GM21723 (cell line): Measurements from ENCODE around the gene COPB2.
"Not testable (repeated sequence)": the region's sequence is repeated elsewhere in the genome, so short reads cannot be mapped to it uniquely, and the experiment has no call there.

ENCODE experiments used
- ATAC-seq: cut with Tn5 transposase; IDR thresholded peaks from one replicate; pipeline ENCODE4 v1.9.1; 2021; ENCODE audit warnings: mild to moderate bottlenecking, moderate library complexity; ENCODE audit not compliant: unreplicated experiment

Gene COPB2

DNA sequence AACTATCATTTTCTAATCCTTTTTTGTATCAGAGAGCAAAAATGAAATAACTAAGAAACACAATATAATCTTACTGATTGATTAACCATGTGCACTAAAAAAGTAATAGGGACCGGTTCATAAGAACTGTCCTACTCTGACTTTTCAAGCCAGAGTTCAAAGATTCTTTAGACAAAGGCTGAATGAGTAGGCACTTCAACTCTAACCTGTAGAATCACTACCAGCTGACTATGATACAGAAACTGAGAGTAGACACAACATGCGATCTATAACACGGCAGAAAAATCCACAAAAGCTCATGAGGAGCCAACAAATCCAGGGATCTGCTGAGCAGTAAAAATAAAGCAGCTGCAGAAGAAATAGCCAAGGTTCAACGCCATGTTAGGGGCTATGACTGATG is 8.9 kb downstream of the COPB2 start:
- no peak for ATAC-seq

DNA sequence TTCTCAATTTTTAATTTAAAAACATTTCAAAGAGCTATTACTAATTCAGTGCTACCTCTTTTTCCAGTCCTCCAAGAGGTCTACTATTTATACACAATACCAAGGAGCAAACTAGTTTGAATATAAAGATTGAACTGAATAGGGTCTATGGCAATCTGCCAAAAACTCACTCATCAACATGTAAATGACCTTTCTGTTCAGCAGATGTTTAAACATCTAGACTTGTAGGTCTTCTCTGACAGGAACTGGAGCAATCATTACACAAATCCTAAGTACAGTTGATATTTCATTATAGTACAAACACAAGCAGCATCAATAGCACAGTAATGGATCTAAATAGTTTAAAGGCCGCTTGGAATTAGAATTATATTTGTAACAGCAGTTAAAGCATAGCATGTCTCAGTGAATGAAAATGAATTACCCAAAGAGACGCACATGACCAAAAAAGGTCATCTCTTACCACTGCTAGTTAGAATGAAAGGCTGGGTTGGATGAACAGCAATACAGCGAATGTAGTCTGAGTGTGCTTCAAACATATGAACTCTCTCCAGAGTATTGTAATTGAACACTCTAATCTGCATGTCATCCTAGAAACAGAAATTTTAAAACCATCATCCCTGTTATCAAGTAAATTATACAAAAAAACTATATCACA is 10.7 kb downstream of the COPB2 start:
- ATAC-seq, result no peak

DNA sequence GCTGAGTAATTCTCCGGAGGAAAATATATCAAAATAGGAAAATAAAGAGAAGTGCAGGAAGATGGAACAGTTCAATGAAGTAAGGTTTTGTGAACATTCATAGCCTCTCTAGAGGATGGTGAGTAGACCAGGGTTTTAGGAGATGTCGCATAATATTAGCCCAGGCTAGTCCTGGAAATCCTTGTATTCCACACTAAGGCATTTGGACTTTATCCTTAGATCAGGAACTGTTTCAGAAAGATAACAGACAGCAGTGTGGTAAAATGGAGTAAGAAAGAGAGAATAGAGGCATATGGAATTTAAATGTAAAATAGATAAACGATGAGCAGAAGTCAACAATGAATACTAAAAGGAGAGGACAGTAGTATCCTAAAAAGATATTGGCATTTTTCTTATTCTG is 12.1 kb downstream of the COPB2 start:
- no peak for ATAC-seq

DNA sequence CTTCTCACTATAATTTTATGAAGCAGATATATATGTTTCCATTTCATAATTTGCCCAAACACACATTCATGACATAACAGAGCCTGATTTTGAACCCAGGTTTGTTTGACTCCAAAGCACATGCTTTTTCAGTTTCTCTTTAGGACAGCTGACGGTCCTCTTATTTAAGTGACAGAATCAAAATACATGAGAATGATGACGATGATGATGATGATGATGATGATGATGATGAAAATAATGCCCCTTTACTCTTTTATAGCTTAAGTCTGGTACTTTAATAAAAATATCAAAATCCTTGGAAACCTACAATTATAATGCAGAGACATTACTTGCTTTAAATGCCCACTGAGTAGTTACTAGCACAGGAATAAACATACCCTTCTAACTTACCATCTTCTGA is 15.3 kb downstream of the COPB2 start:
- ATAC-seq, result no peak

DNA sequence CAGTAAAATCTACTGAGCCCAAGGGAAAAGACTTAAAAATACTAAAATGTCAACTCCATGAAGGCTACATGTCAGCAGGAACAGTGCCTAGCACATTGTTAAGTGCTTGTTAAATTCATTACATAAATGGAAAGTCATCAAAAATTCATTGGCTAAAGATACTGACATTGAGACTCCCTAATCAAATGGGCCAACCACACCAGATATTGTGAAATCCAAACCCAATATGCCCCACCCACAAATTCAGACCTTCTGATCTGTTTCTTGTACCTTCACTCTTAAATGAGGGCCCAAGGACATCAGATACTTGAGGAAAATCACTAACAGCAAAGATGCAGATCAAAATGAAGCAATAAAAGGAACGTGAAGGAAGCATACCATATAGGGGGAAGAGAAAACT is 24.9 kb downstream of the COPB2 start:
- ATAC-seq, result no peak

DNA sequence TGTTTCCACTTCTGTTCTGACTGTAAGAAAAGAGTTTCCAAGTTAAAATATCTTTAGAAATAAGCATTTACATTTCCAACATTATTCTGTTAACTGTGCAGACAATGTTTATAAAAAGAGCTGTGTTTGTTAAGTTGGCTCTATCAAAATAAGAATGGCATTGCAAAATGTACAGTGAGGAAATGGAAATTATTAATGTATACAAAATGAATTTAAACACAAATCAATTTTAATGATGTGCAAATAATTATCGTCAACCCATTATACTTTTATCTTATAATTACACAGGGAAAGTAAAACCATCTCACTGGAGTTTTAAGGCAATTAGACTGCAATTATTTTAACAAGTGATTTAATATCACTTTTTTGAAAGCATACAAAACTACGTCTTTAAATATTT is 28.2 kb downstream of the COPB2 start:
- ATAC-seq, result no peak

DNA sequence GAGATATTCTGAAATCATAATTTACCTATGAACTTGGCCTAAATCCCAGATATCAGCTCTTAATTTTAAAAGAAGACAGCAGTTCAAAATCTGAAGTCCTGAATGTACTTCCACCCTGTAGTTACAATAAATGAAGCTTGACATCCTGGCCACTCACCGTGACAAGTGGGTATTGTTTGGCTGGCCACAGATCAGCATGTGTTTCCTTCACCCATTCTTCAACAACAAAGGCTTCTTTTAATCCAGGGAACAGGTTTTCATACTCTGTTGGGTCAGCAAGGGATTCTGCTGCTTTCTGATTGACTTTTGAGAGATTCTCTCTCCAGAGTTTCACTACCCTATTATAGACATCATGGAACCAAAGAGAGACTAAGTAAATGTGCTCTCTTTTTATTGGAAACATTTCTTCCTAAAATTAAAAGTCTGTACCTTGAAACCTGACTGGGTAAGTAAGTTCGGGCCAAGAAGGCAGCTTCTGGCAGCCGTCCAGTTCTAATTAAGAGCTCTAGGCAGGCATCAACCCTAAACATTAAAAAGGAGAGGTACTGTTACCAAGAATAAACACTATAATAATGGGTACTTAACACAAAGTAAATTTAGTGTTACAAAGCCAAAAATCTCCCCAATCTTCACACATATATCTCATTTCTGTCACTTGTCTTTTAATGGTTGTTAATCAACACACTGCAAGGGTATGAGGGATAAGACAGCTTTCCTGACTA is 30.4 kb downstream of the COPB2 start:
- ATAC-seq, result no peak

DNA sequence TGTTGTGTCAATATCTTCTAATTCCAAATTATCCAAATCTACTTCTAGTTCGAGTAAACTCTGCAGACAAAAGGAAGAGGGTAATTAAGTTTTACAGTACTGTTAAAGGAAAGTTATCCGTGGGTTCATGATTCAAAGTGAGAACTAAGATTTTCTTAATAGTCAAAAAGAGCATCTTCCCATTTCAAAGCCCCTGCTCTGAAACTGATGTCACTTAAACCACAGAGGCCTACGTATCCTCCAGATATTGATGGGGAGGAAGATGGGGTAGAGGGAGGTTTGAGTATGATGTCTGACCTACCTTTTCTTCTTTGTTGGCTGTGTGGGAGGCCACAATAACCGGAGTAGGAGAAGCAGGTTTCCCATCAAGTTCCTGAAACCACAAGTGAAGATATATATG is 31.5 kb downstream of the COPB2 start:
- no peak for ATAC-seq

DNA sequence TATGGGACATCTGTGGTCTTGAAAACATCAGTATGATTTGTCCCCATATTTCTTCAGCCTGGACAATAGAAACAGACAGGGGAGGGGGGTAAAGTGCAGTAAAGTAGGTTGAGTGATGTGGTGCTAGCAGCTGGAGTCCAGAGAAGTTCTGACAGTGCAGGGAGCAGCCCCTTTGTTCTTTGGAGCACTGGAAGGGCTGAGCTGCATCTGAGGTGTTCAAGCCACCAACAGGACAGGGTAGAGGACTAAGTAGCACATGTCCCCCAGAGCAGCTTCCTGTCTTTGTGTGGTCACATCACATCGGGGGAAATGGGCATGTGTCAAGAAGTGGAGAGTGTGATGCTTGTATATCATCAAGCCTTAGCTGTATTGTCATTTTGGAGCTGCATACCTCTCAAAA is 33.6 kb downstream of the COPB2 start:
- ATAC-seq, result no peak

DNA sequence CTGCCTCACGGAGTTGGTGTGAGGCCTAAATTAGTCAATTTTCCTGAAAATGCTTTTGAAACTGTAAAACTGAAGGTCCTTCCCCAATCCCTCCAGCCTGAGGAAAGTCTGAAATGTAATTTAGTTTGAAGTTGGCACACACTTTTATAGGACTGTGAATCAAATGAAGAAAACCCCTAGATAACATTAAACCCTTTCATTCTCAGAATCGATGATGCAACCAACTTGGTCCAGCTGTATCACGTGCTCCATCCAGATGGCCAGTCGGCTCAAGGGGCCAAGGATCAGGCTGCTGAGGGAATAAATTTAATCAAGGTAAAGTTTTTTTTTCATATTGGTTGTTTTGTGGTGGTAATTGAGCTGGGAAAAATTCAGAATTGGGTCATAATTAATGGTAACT is 34.0 kb downstream of the COPB2 start:
- ATAC-seq, result no peak

DNA sequence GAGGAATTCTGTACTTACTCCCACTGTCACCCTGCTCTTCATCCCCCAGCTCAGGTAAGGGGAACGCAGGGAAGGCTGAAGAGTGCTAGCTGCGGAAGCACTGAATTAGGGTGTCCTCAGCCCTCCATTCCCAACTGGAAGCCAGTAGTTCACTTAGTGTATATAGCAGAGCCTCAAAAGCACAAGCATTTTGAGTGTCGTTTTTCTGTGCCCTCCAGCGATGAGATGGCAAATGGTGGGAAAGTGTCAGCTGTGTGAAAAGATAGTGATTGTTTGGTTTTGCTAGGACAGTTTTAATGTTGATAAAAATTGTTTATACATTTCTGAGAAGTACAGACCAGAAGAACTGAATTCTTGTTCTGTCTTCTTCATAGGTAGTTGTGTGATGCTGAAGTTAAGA is 34.8 kb downstream of the COPB2 start:
- no peak for ATAC-seq

DNA sequence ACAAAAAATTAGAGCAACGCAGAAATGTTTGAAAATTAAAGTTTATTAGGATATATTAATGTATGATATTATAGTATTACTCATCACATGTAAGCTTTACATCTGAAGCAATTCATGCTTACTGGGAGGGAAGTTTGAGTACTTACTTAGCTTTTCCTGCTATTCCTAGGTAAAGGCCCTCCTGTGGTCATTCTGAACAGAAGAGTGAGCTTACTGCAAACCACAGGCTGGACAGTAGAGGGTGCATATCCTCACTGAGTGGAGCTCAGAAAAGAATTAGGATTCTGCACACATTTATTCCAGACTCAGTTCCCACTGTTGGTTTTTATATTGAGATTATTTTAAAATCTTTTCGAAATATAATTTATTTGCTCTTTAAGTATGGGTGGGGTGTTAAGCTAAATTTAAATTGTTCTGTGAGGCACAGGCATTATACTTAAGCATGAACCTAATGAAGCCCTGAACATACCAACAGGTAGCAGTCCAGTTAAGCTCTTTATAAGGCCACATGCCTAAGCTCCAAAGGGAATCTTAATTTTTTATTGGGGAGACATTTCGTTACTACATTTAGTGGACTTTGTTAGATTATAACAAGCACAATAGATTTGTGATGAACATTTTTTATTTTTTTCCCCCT is 35.4 kb downstream of the COPB2 start:
- peak; percentile 49 for ATAC-seq

DNA sequence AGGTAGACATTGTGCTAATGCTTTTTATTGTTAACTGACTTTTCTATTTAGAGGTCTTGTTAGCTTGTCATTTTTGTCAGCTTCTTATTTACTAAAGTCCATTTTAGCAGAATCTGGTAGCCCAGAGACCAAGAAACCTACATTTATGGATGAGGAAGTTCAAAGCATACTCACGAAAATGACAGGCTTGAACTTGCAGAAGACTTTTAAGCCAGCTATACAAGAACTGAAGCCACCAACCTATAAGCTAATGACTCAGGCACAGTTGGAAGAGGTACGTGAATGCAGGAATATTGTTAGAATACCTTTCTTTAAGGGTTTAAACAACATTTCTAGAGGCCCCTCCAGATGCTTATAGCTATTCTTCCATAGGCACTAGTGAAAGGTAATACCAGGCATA is 42.7 kb downstream of the COPB2 start:
- ATAC-seq, result no peak

DNA sequence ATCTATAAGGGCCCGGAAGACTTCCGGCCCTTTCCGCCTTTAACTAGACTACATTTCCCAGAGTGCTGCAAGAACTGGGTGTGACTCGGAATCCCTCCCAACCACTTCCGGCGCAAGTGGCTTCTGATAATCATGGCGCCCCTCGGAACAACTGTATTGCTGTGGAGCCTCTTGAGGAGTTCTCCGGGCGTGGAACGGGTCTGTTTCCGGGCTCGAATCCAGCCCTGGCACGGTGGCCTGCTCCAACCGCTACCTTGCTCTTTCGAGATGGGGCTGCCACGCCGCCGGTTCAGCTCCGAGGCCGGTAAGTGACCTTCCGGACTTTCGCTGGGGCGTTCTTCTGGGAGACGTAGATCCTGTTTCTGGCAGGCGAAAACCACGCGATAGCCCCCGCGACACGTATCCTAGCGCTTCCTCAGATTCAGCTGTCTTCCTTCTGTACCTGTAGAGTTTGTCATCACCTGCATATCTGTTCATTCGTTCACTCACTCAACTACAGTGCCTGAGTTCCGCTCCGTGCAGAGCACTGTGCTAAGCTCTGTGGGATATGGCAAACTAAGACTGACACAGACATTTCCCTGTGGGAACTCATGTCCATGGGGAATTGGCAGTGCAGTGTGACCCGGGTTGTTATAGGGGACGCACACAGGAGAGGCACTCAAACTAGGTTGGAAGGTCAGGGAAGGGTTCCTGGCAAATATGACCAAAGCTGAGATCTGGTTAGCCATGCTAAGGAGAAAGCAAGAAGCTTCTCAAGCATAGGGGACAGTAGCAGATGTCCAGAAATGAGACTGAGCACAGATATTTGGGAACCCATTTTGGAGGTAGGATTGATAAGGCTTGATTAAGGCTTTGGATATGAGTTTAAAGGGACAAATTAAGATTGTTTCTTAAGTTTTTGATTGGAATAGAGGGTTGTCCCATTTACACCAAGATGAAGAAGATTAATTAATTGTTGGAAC is 45.3 kb downstream of the COPB2 start, which contains the start of gene MRPS22:
Gene MRPS22, plus strand, starts transcription at position 126 of the 962 bp plus-strand sequence. Its CDS starts 7 bp downstream, at position 133.
- ATAC-seq, result peak; percentile 99

DNA sequence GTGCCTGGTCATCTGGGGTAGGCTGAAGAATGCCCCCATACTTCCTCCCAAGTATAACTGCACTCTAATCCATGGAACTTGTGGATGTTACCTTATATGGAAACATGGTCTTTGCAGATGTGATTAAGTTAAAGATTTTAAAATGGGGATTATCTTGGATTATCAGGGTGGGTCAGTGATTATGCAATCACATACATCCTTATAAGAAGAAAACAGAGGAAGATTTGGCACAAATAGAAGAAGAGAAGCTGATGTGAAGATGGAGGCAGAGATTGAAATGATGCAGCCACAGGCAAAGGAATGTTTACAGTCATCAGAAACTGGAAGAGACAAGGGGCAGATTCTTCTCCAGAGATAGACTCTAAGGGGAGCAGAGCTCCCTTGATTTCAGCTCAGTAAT is 47.4 kb downstream of the COPB2 start:
- no peak for ATAC-seq

DNA sequence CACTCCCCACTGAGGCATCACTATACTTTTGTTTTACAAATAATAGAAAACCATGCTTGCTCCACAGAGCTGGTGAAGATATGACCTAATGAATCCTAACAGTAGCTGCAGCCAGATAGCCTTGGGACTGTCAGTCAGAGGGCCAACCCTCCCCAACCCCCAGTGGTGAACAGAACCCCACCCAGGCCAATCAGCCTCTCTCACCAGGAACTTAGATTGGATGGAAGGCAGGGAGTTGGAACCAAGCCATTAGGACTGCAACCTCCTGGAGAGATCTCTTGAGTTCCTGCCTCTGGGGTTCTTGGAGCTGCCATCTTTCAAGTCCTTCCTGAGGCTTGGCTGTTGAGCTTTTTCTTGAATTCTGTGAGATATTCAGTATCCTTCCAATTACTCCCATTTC is 48.7 kb downstream of the COPB2 start:
- no peak for ATAC-seq

DNA sequence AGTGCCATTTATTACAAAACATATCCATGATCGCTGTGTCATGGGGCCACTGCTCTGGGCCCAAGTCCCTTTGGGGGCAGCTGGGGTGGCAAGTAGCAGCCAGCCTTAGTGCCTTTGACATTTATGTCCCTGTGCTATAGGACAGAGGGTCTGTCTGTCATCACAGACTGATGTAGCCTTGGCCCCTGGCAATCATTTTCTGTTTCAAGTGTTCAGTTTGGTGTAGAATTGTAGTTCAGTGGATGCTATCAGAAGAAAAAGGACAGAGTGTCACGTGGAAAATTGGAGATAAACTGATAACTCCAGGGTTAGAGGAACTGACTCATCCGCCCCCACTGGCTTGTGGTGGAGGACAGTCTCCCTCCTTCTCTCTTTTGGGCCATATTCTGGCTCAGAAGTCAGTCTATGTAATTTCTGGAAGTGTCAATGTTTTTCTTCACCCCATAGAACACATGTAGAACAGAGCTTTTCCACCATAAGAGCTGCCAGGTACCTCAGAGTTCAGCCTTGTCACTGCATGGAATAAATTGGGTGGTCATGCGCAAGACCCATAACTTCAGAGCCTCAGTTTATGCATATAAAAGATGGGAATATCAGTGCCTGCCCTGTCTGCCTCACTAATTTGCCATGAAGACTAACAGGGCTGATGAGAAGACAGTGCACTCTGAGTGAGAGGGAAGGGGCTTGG is 50.1 kb downstream of the COPB2 start:
- ATAC-seq, result no peak

DNA sequence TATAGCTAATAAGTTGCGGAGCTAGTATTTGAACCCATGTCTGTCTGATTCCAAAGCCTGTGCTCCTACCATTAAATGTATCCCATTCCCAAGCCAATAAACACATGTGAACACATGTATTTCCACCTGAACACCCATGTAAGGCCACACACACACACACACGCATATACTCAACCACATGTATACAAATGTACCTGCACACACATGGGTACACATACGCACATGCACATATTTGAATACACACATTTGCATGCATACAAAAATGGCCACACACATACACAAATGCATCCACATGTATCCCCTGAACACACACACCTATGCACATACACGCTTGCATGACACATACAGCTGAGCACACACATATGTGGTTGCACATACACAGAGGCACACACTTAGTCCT is 51.0 kb downstream of the COPB2 start:
- ATAC-seq, result no peak

DNA sequence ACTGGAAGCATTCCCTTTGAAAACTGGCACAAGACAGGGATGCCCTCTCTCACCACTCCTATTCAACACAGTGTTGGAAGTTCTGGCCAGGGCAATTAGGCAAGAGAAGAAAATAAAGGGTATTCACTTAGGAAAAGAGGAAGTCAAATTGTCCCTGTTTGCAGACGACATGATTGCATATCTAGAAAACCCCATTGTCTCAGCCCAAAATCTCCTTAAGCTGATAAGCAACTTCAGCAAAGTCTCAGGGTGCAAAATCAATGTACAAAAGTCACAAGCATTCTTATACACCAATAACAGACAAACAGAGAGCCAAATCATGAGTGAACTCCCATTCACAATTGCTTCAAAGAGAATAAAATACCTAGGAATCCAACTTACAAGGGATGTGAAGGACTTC is 54.8 kb downstream of the COPB2 start:
- not testable (repeated sequence) for ATAC-seq

DNA sequence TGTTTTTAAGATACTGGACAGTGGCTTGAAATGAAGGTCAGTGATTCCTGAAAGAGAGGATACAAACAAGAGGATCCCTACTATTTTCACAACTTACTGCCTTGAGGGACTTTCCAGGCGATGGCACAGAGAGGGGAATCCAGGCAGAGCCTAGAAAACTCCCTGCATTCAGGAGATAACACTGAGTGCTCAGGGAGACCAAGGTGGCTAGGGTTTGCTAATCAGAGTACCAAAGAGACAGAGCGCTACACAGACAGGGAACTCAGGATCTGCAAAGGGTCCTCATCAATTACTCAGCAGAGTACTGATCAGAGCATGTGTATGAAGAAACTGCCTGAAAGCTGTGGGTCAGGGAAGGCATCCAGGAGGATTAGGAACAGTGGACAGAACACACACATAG is 57.4 kb downstream of the COPB2 start:
- no peak for ATAC-seq
